Astrocyte of the hippocampus (primary cell): Measurements from ENCODE around the gene ZZZ3.
"Not testable (repeated sequence)": the region's sequence is repeated elsewhere in the genome, so short reads cannot be mapped to it uniquely, and the experiment has no call there.

ENCODE experiments used
- DNase-seq: peaks from one replicate; pipeline ENCODE4 v3.0.0; 2011; ENCODE audit warnings: low read depth, low spot score

The ZZZ3 gene

GRCh38 chr1:77670330-77670729 lies 12.1 kb downstream of the ZZZ3 start:
- DNase-seq, result no peak

GRCh38 chr1:77668924-77669449 lies 13.5 kb downstream of the ZZZ3 start:
- DNase-seq, result no peak

DNA sequence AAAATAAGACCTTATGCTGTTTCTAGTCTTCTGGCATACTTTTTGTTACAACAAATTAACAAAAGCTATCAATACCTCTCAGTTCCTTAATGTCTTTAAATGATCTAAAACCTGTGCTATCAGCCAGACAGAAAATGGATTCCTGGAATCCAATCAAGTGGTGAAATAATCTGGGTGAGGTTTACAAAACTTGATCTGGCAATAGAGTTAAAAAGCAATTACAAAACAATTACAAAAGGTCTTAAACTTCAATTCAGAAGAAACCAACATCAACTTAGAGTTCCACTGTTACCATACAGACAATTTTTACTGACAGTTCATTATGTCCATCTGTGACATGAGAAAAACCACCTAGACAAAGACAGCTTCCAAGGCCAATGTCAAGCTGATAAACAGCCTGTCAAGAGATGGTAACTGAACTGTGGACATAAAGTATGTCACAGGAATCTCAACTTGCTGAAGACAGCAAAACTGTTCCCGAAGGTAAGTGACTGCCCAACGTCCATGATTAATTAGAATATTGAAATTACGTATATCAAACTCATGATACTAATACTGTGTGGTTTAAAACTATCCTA lies 17.4 kb downstream of the ZZZ3 start:
- DNase-seq, result no peak

GRCh38 chr1:77661696-77662095 lies 20.8 kb downstream of the ZZZ3 start:
- DNase-seq, result no peak

GRCh38 chr1:77659879-77660593 lies 22.4 kb downstream of the ZZZ3 start:
- DNase-seq, result no peak

GRCh38 chr1:77658271-77658670 lies 24.2 kb downstream of the ZZZ3 start:
- no peak for DNase-seq

DNA sequence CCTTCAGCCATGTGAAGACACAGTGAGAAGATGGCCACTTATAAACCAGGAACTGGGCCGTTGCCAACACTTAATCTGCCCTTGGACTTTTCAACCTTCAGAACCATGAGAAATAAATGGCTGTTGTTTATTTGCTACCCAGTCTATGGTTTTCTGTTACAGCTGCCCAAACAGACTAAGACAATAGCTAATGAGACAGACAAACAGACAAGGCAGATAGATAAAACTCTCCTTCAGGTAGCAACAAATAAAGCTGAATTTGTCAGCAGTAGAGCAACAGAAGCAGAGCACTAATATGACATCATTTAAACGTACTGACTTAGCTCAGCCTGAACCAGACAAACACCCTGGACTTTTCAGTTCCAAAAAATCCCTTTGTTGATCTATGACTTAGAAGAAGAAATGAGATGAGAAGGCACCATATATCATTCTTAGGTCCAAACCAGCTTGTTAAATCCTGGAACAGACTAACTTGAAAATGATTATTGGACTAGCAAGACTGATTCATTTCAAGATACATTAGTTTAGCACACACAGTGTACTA lies 27.0 kb downstream of the ZZZ3 start:
- no peak for DNase-seq

DNA sequence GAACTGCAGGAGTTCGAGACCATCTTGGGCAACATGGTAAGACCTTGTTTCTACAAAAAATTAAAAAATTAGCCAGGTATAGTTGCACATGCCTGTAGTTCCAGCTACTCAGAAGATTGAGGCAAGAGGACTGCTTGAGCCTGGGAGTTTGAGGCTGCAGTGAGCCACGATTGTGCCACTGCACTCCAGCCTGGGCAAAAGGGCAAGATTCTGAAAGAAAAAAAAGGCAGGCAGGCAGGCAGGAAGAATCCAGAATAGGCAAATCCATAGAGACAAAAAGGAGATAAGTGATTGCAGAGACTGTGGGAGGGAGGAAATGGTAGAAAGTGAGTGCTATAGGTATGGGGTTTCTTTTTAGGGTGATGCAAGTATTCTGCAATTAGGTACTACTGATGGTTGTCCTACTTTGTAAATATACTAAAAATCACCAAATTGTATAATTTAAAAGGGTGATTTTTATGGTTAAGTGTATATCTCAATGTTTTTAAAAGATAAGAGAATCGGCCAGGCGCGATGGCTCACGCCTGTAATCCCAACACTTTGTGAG lies 29.4 kb downstream of the ZZZ3 start:
- DNase-seq, result no peak

GRCh38 chr1:77652268-77652667 lies 30.2 kb downstream of the ZZZ3 start:
- peak; percentile 2 for DNase-seq

DNA sequence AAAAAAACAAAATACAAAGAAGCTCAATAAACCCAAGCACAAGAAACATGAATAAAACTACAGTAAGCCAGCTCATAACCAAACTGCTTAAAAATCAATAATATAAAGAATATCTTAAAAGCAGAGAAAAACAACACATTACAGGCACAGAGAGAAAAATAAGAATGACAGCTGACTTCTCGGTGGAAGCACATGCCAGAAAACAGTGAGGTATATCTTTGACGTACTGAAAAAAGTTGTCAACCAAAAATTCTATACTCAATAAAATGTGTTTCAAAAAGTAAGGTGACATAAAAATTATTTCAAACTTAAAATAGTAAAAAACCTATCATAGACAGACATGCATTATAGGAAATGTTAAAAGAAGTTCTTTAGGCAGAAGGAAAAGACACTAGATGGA lies 33.3 kb downstream of the ZZZ3 start:
- DNase-seq, result no peak

DNA sequence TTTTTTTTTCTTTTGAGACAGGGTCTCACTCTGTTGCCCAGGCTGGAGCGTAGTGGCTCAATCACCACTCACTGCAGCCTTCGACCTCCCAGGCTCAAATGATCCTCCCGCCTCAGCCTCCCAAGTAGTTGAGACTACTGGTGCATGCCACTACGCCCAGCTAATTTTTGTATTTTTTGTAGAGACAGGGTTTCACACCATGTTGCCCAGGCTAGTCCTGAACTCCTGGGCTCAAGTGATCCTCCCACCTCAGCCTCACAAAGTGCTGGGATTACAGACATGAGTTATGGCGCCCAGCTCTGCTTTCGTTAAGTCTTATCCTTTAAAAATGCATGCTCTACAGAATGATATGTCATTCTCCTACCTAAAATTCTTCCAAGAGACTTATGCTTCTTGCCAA lies 36.2 kb downstream of the ZZZ3 start:
- DNase-seq, result not testable (repeated sequence)

- peak; percentile 20 for DNase-seq
Observed at GRCh38 chr1:77643456-77643855, 39.0 kb downstream of the ZZZ3 start.

DNA sequence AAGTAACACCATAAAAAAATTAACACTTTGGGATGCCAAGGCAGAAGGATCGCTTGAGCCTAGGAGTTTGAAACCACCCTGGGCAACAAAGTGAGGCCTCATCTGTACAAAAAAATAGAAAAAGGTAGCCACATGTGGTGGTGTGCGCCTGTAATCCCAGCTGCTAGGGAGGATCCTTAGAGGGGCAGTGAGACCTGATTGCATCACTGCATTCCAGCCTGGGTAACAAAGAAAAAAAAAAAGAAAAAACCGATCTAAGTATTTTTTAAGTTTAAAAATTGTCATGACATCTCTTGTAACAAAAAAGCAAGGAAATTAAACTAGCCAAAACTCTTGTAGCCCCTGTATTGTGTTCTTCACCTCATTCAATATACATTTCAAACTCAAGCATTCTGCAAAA lies 39.5 kb downstream of the ZZZ3 start:
- DNase-seq, result no peak

DNA sequence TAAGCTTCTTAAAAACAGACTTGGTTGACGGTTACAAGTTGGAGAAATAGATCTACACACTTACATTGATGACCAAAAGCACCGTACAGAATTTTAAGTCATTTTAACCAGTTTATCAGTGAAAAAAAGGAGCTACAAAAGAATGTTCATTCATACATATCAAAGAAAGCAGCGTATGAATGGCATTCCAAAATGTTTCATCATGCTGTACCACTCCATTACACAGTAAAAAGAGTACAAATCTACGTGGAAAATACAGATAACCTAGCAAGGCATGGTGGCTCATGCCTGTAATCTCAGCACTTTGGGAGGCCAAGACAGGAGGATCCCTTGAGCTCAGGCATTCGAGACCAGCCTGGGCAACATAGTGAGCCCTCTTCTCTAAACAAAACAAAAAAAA lies 40.3 kb downstream of the ZZZ3 start:
- DNase-seq, result peak; percentile 56

- no peak for DNase-seq
Observed at GRCh38 chr1:77639557-77640069, 42.8 kb downstream of the ZZZ3 start.

- DNase-seq, result peak; percentile 12
Observed at GRCh38 chr1:77639056-77639455, 43.4 kb downstream of the ZZZ3 start.

- DNase-seq, result no peak
Observed at GRCh38 chr1:77636864-77637263, 45.6 kb downstream of the ZZZ3 start.
